ENCODE measurements around the gene AQP1. TPM values are rescaled to one million over a fixed set of nuclear protein-coding genes. Genes with fewer than 3 reads are reported as not detected.

AQP1 gene
- total and polyA plus RNA-seq, 2 of the 13 experiments (the other 11 are each of a cell fraction or from before 2014, with no cell fraction given): not detected

DNA sequence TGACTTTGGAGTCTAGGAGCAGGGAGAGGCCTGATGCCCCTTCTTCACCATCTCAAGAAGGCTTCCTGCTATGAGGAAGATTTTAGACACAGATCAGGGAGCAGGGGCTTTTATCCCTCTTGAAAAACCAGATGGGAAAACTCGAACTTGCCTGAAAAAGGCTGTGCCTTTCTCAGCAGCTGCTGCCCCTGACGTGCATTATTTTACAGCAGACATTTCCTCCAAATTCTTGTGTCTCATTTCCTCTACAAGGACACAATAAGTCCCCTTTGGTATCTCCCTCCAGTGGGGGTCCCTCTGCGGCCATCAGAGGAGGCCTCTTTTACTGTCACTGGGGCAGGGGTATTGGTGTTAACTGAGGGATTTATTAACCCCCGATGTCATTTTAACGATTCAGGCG is 38.0 kb upstream of the AQP1 start:
- H3K4me3 ChIP-seq (replicated peaks in 1 of 3; ENCODE audit: insufficient read depth in 1 of 3, low read depth in 2 of 3, low read length in 3 of 3): no peak overlapping the region
- no peaks in the 10 kb centered on the region for H4K20me1 ChIP-seq (ENCODE audit: insufficient read depth, low read length)
- no peak overlapping the region for H2AFZ ChIP-seq (ENCODE audit: low read length)
- no peak for DNase-seq (ENCODE audit: low spot score)
- ATAC-seq: no peak
- no peaks in the 10 kb centered on the region for H3K36me3 ChIP-seq (replicated peaks in 1 of 2; ENCODE audit: control insufficient read depth in 1 of 2, insufficient read depth in 2 of 2, low read length in 2 of 2)
- no peaks in the 10 kb centered on the region for H3K9me3 ChIP-seq (ENCODE audit: low read length)
- FAIRE-seq: no peak
- H3K27ac ChIP-seq (ENCODE audit: extremely low read length, insufficient read depth, low read length): no peak overlapping the region
- intact Hi-C loops (cut with micrococcal nuclease; ENCODE audit: unreplicated experiment): no loop called here
- TF ChIP-seq ETV6 (CRISPR knock-in tag; conservative IDR thresholded peaks at IDR 0.05) (no peak), ZNF263 (CRISPR knock-in tag; IDR thresholded peaks at IDR 0.05) (no peak)
- ChIA-PET POLR2A (no interaction called here), CTCF (ENCODE audit: low intra/inter-chr PET ratio, low total read pairs) (no interaction called here)
- H3K27me3 ChIP-seq (ENCODE audit: control insufficient read depth in 1 of 2, insufficient read depth in 2 of 2, low read length in 2 of 2): no peaks in the 10 kb centered on the region; a peak in 1 of 5 replicates
- in situ Hi-C loops (cut with HindIII; ENCODE audit: extremely low pct_ligation_motif_present, low pct_unique_long_range_greater_than_20kb): no loop called here
- WGBS (ENCODE audit: low lambda C conversion rate): 27% methylated on average over 6 of the region's 6 CpGs
- H3K4me1 ChIP-seq (ENCODE audit: insufficient read depth, low read length): peaks cover 9% of the 10 kb centered on the region
- no TSS peak for BruUV-seq (replicated peaks)
- no peak overlapping the region for H3K9ac ChIP-seq (ENCODE audit: insufficient read depth, low read depth, low read length)
- H3K4me2 ChIP-seq (ENCODE audit: low read depth, low read length): no peak overlapping the region
- H3K79me2 ChIP-seq (ENCODE audit: insufficient read depth, low read length): no peaks in the 10 kb centered on the region

DNA sequence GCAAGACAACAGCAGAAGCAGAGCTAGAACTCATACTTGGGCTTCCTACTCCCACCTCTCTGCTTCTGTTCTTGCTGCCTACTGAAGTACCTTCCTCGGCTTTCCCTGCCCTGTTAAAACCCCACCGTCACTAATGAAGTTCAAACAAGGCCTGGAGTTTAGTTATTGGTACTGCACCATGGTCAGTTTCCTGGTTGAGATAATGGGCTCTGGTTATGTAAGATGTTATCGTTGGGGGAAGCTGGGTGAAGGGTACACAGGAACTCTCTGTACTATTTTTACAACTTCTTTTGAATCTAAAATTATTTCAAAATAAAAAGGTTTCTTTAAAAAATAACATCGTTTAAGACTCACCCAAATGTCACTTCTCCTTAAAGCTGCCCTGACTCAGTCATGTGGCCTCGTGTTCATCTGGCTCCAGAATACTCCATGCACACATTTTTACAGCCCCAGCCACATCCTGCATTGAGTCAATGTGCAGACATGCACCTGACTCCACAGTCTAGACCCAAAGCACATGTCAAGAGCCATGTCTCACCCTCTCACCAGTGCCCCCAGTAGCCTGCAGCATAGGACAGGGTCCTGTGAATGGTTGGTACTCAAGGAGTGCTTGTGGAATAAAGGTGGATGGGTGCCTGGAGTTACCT is 36.9 kb upstream of the AQP1 start:
- no peaks in the 10 kb centered on the region for H3K9me3 ChIP-seq (ENCODE audit: low read length)
- BruUV-seq (replicated peaks): no TSS peak
- peaks cover 9% of the 10 kb centered on the region for H3K4me1 ChIP-seq (ENCODE audit: insufficient read depth, low read length)
- FAIRE-seq (no peak), DNase-seq (ENCODE audit: low spot score) (no peak), ATAC-seq (no peak)
- CTCF ChIA-PET (ENCODE audit: low intra/inter-chr PET ratio, low total read pairs): no interaction called here
- H3K27ac ChIP-seq (ENCODE audit: extremely low read length, insufficient read depth, low read length): no peak overlapping the region
- H3K79me2 ChIP-seq (ENCODE audit: insufficient read depth, low read length): no peaks in the 10 kb centered on the region
- H2AFZ ChIP-seq (ENCODE audit: low read length): no peak overlapping the region
- H3K9ac ChIP-seq (ENCODE audit: insufficient read depth, low read depth, low read length): no peak overlapping the region
- 16% methylated on average over 5 of the region's 5 CpGs for WGBS (ENCODE audit: low lambda C conversion rate)
- POLR2A ChIA-PET: no interaction called here
- H4K20me1 ChIP-seq (ENCODE audit: insufficient read depth, low read length): no peaks in the 10 kb centered on the region
- no peaks in the 10 kb centered on the region for H3K36me3 ChIP-seq (replicated peaks in 1 of 2; ENCODE audit: control insufficient read depth in 1 of 2, insufficient read depth in 2 of 2, low read length in 2 of 2)
- intact Hi-C loops (cut with micrococcal nuclease; ENCODE audit: unreplicated experiment) (no loop called here), in situ Hi-C loops (cut with HindIII; ENCODE audit: extremely low pct_ligation_motif_present, low pct_unique_long_range_greater_than_20kb) (no loop called here)
- no peak overlapping the region for H3K4me2 ChIP-seq (ENCODE audit: low read depth, low read length)
- no peak overlapping the region for H3K4me3 ChIP-seq (replicated peaks in 1 of 3; ENCODE audit: insufficient read depth in 1 of 3, low read depth in 2 of 3, low read length in 3 of 3)
- no peaks in the 10 kb centered on the region; a peak in 1 of 5 replicates for H3K27me3 ChIP-seq (ENCODE audit: control insufficient read depth in 1 of 2, insufficient read depth in 2 of 2, low read length in 2 of 2)
- no peak for TF ChIP-seq CHD4 (IDR thresholded peaks at IDR 0.05; ENCODE audit: borderline replicate concordance, low read length)
- TF ChIP-seq KDM5A (IDR thresholded peaks at IDR 0.05; ENCODE audit: borderline replicate concordance, low read length): no peak
- no peak for TF ChIP-seq JDP2 (CRISPR knock-in tag; IDR thresholded peaks at IDR 0.05; ENCODE audit: borderline replicate concordance)
- TF ChIP-seq, protein P1, sequence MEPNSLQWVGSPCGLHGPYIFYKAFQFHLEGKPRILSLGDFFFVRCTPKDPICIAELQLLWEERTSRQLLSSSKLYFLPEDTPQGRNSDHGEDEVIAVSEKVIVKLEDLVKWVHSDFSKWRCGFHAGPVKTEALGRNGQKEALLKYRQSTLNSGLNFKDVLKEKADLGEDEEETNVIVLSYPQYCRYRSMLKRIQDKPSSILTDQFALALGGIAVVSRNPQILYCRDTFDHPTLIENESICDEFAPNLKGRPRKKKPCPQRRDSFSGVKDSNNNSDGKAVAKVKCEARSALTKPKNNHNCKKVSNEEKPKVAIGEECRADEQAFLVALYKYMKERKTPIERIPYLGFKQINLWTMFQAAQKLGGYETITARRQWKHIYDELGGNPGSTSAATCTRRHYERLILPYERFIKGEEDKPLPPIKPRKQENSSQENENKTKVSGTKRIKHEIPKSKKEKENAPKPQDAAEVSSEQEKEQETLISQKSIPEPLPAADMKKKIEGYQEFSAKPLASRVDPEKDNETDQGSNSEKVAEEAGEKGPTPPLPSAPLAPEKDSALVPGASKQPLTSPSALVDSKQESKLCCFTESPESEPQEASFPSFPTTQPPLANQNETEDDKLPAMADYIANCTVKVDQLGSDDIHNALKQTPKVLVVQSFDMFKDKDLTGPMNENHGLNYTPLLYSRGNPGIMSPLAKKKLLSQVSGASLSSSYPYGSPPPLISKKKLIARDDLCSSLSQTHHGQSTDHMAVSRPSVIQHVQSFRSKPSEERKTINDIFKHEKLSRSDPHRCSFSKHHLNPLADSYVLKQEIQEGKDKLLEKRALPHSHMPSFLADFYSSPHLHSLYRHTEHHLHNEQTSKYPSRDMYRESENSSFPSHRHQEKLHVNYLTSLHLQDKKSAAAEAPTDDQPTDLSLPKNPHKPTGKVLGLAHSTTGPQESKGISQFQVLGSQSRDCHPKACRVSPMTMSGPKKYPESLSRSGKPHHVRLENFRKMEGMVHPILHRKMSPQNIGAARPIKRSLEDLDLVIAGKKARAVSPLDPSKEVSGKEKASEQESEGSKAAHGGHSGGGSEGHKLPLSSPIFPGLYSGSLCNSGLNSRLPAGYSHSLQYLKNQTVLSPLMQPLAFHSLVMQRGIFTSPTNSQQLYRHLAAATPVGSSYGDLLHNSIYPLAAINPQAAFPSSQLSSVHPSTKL (CRISPR knock-in tag; IDR thresholded peaks at IDR 0.05): no peak
- TF ChIP-seq ZNF460 (CRISPR knock-in tag; IDR thresholded peaks at IDR 0.05; ENCODE audit: borderline replicate concordance): no peak
- no peak for TF ChIP-seq ZSCAN25 (CRISPR knock-in tag; IDR thresholded peaks at IDR 0.05)
- TF ChIP-seq, protein P2, sequence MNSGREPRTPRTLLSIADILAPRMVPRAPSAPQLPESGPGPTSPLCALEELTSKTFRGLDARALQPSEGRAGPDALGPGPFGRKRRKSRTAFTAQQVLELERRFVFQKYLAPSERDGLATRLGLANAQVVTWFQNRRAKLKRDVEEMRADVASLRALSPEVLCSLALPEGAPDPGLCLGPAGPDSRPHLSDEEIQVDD (CRISPR knock-in tag; IDR thresholded peaks at IDR 0.05; ENCODE audit: borderline replicate concordance): no peak
- no peak for TF ChIP-seq ZSCAN20 (CRISPR knock-in tag; IDR thresholded peaks at IDR 0.05; ENCODE audit: borderline replicate concordance)
- TF ChIP-seq MEIS2 (CRISPR knock-in tag; IDR thresholded peaks at IDR 0.05): no peak
- no peak for TF ChIP-seq KLF6 (CRISPR knock-in tag; IDR thresholded peaks at IDR 0.05)
- no peak for TF ChIP-seq KLF15 (CRISPR knock-in tag; IDR thresholded peaks at IDR 0.05; ENCODE audit: borderline replicate concordance)
